Activated CD4-positive, alpha-beta T cell treated with anti-CD3 and anti-CD28 coated beads, Interleukin-10, Interleukin-2, amounts not matched to agents 100 ng/mL and 50 ng/mL, durations not matched to agents 16 hours and 8 hours (primary cell): ENCODE measurements around the gene SLC35A3.
A peak's percentile ranks its signal among the peaks of the same experiment; 100 is the strongest.
"Not testable (repeated sequence)": the region's sequence is repeated elsewhere in the genome, so short reads cannot be mapped to it uniquely, and the experiment has no call there.

Source experiments
- DNase-seq: peaks from one replicate; pipeline ENCODE4 v3.0.0-alpha.2; 2020

SLC35A3 gene

DNA sequence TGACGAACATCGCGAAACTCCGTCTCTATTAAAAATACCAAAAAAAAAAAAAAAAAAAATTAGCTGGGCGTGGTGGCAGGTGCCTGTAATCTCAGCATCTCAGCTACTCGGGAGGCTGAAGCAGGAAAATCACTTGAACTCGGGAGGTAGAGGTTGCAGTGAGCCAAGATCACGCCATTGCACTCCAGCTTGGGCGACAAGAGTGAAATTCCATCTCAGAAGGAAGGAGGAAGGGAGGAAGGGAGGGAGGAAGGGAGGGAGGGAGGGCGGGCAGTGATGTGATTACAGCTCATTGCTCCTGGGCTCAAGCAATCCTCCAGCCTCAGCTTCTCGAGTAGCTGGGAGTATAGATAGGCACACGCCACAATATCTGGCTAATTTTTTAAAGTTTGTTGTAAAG is 7.5 kb downstream of the SLC35A3 start:
- not testable (repeated sequence) for DNase-seq

DNA sequence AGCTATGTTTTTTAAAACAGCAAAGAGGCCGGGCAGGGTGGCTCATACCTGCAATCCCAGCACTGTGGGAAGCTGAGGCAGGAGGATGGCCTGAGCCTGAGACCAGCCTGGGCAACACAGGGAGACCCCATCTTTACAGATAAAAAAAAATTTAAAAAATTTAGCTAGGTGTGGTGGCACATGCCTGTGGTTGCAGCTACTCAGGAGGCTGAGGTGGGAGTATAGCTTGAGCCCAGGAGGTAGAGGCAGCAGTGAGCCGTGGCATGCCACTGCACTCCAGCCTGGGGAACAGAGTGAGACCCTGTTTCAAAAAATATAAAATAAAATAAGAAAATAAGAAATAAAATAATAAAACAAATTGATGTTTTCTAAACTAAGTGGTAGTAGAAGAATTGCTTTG is 8.4 kb downstream of the SLC35A3 start:
- DNase-seq = no peak

DNA sequence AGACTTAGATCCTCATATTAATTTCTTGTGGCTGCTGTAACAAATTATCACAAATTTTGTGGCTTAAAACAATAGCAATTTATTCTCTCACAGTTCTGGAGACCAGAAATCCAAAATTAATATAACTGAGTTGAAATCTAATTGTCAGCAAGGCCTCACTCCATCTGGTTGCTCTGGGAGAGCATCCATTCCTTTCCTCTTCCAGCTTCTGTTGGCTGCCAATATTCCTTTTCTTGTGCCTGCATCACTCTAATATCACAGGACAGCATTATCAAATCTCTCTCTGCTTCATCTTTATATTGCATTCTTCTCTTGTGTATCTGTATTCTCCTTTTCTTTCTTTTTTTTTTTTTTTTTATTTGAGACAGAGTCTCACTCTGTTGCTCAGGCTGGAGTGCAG is 9.3 kb downstream of the SLC35A3 start:
- DNase-seq = no peak

DNA sequence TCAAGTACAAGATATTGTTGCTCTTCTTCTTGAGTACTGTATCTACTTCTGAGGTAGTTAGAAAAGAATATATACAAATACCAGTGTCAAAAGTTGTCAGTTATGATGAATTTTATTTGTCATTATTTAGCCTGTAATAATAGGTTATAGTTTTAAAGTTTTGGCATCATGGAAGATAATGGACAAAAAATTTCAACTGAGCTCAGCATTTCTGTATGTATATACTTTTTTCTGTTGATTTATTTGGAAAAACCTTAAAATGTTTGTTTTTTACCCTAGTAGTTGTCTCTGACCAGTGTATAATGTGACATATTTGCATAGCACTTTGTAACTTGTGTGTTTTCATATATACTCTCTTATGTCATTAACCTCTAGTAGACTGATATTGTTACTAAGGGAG is 11.1 kb downstream of the SLC35A3 start:
- no peak for DNase-seq

DNA sequence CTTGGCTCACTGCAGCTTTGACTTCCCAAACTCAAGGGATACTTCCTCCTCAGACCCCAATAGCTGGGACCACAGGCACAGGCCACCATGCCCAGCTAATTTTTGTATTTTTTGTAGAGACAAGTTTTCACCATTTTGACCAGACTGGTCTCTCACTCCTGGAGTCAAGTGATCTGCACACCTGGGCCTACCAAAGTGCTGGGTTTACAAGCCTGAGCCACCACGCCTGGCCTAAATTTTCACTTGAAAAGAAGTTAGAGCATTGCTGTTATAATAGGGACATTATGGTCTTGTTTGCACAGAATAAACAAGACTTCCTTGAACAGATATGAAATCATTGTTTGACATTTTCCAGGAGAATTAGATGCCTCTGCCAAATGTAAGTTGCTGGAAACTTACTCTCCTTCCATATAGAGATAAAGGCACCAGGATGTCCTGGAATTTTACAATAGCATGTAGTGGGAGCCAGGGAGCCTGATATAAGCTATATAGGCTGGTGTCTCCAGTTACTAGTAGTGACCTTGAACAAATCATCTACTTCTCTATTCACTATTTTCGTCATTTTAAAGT is 16.9 kb downstream of the SLC35A3 start:
- DNase-seq = no peak

DNA sequence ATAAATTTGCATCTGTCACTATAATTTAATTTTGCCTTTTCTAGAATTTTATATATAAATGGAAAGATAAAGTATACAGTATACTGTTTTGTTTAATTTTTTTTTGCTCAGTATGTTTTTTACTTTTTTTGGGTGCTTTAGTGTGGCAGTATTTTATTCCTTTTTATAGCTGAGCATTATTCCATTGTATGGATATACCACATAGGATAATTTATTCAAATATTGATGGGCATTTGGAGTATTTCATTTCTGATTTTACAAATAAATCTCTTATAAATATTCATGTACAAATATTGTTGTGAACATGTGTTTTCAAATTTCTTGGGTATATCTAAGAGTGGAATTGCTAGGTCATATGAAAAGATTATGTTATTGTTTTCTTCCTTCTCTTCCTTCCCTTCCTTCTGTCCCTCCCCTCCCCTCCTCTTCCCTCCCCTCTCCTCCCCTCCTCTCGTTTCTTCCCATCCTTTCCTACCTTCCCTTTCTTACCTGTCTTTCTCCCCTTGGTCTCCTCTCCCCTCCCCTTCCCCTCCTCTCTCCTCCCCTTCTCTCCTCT is 18.5 kb downstream of the SLC35A3 start:
- no peak for DNase-seq

DNA sequence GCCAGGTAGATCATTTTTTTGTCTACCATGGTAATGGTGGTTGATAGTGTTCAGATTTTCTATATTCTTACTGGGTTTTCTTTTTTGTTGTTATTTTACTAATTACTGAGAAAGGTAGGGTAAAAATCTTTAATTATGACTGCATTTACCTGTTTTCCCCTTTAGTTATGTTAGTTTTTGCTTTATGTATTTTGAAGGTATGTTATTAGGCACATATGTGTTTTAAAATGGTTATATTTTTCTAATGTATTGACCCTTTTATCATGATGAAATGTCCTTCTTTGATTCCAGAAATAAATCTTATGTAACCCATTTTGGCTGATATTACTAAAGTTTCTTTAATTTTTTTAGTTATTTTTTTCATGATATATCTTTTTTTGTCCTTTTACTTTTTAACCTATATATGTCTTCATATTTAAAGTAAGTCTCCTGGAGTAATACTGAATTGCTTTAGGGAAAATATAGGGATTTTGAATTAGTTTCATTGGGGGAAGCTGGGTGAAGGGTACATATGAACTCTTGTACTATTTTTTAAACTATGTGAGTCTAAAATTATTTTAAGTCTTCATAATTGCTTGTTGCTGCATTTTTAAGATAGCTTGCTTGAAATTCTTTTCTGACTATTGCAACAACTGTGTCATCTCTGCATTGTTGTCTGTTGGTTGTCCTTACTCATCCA is 22.4 kb downstream of the SLC35A3 start:
- DNase-seq = no peak

DNA sequence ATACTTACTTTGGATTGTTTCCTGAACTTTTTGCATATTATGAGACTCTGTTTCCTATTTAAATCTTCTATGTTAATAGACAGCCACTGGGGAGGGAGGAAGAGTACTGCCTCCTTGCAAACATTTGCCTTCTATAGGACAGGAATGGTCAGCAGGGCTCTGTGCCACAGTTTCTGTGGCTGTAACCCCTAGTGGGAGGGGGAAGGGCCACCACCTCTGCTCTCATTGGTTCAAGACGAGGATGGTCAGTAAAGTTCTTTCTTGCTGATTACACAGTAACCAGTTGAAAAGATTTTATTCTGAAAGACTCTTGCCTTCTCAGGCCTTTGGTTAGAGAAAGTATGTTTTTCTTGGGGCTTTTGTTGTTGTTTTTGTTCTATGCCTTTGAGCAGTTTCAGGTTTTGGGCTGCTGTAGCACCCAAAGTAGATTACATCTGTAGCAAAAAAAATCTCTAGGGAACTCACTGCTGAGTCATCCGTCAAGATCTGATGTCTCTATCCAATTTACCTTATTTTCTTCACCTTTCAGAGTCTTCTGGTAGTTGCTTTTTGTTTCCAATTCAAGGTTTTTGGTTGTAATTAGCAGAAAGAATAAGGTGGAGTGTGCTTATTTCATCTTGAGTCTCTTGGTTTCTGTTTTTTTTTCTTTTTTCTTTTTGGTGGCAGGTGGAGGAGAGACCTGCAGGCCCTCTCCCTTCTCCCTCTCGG is 23.1 kb downstream of the SLC35A3 start:
- no peak for DNase-seq

DNA sequence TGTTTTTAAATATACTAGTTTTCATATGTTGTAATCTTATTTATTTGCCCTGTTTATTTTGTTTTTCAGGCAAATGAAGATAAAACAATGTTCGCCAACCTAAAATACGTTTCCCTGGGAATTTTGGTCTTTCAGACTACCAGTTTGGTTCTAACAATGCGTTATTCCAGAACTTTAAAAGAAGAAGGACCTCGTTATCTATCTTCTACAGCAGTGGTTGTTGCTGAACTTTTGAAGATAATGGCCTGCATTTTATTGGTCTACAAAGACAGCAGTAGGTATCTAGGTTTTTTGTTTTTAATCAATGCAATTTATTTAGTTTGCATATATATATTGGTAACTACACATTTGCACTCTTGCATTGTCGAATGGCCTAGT is 23.7 kb downstream of the SLC35A3 start:
- DNase-seq = no peak

DNA sequence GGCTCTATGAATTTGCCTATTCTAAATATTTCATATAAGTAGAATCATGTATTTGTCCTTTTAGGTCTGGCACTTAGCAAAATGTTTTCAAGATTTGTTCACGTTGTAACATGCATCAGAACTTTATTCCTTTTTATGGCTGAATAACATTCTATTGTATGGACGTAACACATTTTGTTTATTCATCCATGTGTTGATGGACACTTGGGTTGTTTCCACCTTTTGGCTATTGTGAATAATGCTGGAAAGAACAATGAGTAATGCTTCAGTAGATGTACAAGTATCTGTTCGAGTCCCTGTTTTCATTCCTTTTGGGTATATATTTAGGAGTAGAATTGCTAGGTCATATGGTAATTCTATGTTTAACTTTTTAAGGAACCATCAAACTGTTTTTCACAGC is 24.7 kb downstream of the SLC35A3 start:
- DNase-seq = no peak

DNA sequence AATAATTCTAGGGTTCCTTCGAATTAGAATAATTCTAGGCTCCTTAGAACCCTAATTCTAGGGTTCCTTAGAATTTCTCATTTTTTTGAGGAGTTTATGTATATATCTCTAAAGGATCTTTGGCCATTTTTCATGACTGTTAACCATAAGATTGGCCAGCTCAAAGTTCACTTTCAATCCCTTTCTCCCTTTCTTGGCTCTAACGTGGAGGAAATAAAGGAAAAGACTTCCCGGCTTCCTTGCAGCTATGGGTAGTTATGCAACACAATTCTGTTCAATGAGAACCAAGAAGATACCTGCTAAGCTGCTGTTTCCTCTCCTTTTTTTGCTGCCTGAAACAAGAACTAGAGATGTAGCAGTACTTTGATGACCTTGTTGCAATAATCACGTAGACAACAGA is 27.2 kb downstream of the SLC35A3 start:
- no peak for DNase-seq

DNA sequence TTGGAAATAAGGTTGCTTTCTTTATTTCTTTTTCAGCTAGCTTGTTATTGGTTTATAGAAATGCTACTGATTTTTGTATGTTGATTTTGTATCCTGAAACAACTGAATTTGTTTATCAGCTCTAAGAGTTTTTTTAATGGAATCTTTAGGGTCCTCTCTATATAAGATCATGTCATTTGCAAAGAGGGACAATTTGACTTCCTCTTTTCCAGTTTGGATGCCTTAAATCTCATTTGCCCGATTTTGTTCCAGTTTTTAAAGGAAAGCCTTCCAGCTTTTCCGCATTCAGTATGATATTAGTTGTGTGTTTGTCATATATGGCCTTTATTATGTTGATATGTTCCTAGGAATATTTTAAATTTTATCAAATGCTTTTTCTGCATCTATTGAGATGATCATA is 31.7 kb downstream of the SLC35A3 start:
- no peak for DNase-seq

DNA sequence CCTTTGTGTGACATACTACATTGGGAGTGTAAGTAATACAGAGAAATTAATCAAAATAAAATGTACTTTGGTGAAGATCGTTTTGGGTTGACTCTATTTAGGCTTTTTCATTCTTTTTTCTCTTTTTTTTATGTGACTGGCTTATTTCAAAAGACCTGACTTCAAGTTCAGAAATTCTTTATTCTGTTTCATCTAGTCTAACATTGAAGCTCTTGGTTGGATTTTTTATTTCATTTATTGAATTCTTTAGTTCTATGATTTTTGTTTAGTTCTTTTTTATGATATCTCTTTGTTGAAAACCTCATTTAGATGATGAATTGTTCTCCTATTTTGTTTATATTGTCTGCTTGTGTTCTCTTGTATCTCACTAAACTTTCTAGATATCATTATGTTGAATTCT is 35.6 kb downstream of the SLC35A3 start:
- DNase-seq = no peak

DNA sequence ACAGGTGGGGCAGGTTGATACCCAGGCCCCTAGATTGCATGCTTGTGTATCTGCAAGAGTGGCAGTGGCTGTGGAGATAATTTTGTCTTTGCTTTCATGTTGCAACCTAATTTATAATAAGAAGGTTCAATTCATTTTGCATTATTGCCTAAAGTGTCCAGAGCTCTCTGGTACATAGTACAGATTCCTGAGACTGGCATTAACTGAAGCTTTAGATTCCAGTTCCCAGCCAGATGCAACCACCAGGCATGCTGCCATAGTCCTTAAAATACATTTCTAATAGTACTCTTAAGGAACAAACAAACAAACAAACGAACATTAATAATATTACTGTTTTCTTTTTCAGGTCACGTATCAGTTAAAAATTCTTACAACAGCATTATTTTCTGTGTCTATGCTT is 36.9 kb downstream of the SLC35A3 start:
- DNase-seq = no peak

DNA sequence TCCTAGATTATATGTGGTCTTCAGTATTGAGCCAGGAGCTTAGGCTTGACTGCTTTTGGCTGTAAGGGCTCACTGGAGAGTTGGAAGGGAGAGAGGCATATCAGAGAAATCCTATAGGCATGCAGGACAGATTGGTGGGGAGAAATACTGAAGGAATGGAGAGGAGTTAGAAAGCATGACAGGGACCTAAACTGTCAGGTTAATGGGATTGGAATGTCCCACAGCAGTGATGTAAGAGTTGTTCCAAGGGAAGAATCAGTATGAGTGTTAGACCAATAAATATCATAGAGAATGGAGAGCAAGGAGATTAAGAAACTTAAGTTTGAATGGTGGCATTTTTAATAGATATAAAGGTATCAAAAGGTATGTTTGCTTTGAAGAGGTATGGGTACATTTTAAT is 39.7 kb downstream of the SLC35A3 start:
- no peak for DNase-seq

DNA sequence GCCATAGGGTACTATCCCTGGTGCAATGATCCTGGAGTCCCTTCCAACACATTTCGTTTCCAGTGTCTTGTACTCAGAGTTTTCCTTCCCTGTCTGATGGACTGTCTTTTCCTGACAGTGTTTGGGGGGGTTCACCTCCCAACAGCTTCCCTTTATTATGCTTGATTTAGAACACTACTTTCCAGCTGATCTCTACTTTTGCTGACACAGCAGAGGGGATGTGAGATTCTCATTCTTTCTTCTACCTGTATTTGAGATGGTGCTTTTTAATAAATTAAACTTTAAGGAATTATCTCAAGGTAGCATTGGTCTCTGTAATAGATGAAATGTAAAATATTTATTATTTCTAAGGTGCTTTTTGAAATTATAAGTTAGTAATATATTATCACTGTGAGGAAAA is 41.0 kb downstream of the SLC35A3 start:
- no peak for DNase-seq

DNA sequence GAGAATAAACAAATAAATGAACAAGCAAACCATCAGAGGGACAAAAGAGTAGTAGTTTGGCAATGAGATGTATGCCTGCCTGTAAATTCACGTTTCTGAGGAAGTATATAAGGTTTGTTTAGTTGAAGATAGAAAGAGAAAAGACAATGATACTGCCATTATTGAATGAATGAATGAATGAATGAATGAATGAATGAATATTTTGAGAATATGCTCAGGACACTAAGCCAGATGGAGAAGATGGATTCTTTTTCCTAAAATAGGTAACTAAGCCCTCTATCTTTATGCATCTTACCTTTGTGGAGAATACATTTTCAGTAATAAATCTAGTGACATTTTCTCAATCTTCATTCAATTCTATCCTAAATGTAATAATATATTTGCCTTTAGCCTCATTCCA is 49.4 kb downstream of the SLC35A3 start:
- no peak for DNase-seq

DNA sequence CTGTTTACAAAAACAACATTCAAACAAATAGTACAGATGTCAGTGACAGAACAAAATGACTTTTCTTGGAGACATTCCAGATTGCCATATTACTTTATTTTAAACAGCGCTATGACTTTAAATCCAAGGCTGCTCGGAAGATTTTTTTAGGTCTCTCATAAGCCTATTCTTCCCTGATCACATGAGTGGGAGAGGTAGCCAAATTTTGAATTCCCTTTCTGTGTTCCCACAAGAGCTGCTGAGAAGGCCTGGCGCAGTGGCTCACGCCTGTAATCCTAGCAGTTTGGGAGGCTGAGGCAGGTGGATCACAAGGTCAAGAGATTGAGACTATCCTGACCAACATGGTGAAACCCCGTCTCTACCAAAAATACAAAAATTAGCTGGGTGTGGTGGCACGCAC is 53.7 kb downstream of the SLC35A3 start:
- DNase-seq = no peak

DNA sequence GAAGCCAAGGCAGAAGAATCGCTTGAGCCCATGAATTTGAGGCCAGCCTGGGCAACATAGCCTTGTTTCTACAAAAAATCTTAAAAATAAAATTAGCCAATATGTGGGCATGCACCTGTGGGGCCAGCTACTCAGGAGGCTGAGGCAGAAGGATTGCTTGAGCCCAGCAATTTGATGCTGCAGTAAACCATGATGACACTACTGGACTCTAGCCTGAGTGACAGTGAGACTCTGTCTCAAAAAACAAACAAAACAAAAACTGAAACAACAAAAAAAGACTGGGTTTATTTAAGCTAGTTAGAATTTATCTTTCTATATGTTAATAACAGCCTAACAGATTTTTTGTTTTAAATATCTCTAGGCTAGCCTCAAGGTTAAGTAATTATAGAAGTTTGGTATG is 57.4 kb downstream of the SLC35A3 start:
- DNase-seq = no peak

DNA sequence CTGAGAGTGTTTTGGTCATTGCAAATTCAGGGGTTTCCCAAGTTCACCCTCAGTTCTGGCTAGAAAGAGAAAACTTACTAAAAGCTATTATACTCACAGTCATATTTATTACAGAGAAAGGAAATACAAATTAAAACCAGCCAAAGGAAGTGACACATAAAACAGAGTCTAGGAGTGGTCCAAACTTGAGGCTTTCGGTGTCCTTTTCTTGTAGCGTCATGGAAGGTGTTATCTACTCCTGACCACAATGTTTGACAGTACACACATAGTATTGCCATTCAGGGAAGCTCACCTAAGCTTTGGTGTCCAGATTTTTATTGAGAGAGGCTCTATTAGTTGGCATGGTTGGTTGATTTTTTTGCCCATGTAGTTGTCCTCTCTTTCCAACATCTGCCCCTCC is 59.0 kb downstream of the SLC35A3 start:
- DNase-seq = peak; percentile 69

DNA sequence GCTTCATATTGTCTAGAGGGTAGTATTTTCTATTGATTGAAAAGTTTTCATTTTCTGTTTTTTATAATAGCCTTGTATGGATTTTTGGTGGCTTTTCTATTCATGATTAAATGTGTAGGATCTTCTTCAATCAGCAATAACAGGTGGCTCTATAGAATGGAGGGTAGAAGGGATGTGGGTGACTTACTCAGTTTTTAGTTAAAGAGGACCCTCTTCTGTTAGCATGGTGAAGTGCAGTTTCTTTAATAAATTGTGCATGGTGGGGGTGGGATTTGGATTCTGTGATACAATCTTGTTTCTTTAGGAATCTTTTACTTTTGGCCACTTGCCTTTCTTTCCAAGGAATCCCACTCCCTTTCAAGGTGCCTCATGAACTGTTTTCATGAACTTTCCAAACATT is 64.7 kb downstream of the SLC35A3 start:
- peak; percentile 26 for DNase-seq

DNA sequence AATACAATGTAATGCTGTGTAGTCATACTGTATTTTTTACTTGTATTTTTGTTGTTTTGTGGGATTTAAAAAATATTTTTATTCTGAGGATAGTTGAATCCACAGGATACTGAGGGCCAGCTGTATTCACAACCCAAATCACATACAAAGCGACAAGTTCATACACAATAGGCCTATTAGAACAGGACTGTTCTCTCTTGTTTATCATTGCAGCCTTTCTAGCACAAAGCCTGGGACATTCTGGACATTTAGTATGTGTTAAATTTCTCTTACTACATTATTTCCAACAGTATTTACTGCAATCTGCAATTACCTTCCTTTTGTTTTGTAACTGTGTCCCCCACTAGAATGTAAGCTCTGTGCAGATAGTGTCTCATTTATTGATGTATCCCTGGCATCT is 65.4 kb downstream of the SLC35A3 start:
- no peak for DNase-seq

DNA sequence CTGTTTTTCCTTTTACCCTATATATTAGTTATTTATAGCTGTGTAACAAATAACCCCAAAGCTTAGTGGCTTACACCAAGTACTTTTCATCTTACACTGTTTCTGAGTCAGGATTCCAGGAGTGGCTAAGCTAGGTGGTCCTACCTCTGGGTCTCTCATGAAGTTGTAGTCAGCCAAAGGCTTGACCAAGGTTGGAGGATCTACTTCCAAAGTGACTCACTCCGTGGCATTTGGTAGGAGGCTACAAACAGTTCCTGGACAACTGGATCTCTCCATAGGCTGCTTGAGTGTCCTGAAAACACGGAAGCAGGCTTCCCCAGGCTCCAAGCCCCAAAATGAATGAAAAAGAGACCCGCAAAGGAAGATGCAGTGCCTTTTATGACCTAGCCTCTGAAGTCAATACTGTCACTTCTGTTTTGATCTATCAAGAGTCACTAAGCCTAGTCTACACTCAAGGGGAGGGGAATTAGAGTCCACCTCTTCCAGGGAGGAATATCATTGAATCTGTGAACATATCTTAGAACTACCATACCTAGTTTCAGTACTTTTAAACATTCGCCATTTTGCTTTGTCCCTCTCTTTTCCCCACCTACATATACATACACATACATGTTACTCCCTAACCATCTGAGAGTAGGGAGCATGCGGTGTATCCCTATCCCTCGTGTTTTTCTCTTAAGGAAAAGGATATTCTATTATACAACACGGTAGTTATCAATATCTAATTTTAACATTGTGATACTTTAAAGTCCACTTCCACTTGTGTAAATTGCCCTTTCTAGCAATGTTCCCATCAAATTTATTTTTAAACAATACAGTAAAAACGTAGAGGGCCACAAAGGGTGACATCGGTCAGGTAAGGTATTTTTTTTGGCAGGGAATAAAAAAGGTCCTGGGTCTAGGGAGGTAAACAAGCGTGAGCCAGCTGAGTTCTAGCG is 67.2 kb downstream of the SLC35A3 start:
- peak; percentile 23 for DNase-seq

DNA sequence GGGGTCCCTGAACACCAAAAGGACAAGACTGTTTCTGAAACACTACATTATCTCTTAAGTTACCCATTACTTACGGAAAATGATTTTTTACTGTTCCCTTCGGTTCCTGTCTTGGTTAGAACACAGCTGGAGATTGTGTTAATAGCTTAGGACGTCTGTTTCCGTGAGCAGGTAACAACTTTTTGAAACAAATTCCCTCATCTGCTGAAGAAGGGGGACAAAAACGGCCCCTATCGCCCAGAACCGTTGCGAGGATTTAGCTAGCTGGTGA is 67.8 kb downstream of the SLC35A3 start:
- DNase-seq = no peak
